Measurements from ENCODE around the gene TCEAL3. TPM values are rescaled to one million over a fixed set of nuclear protein-coding genes. Genes with fewer than 3 reads are reported as not detected.
A peak's percentile ranks its signal among the peaks of the same experiment; 100 is the strongest.
"Not testable (repeated sequence)": the region's sequence is repeated elsewhere in the genome, so short reads cannot be mapped to it uniquely, and the experiment has no call there.

Gene TCEAL3, protein sequence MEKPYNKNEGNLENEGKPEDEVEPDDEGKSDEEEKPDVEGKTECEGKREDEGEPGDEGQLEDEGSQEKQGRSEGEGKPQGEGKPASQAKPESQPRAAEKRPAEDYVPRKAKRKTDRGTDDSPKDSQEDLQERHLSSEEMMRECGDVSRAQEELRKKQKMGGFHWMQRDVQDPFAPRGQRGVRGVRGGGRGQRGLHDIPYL
- total RNA-seq, result 2.5 TPM

GRCh38 chrX:103607364-103608305 is at the start of gene TCEAL3:
Gene TCEAL3 (plus strand): TSS chrX:103607963. CDS start chrX:103609065, 1,102 bp downstream.
- peak; percentile 87 for ATAC-seq
- no peak for DNase-seq (ENCODE audit: low spot score)

- DNase-seq (ENCODE audit: low spot score), result no peak
These were observed 47.5 kb upstream of the TCEAL3 start for GRCh38 chrX:103560256-103560655.

DNA sequence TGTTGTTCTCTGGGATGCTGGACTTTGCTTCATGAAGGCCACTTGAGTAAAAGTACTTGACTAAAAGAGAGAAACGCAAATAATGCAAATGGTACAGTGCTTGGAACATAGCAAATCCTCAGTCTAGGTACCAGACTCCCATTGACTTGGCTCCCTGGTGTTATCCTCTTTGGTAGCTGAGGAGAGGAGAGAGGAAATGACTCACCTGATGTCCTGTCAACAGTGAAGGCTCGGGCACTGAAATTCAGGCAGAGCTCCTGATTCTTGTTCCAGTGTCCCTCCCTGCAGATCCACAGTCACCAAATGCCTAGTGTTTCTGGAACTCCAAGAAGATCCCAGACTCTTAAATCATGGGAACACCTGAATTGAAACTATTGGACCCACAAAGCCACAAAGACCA is 45.0 kb upstream of the TCEAL3 start:
- ATAC-seq, result no peak
- DNase-seq (ENCODE audit: low spot score), result no peak

More at GRCh38 chrX:103560256-103560655, 47.5 kb upstream of the TCEAL3 start:
- no peak for ATAC-seq

GRCh38 chrX:103565197-103565596 is 42.6 kb upstream of the TCEAL3 start:
- DNase-seq (ENCODE audit: low spot score), result no peak
- ATAC-seq, result no peak

GRCh38 chrX:103565752-103566151 is 42.0 kb upstream of the TCEAL3 start:
- no peak for ATAC-seq
- no peak for DNase-seq (ENCODE audit: low spot score)

DNA sequence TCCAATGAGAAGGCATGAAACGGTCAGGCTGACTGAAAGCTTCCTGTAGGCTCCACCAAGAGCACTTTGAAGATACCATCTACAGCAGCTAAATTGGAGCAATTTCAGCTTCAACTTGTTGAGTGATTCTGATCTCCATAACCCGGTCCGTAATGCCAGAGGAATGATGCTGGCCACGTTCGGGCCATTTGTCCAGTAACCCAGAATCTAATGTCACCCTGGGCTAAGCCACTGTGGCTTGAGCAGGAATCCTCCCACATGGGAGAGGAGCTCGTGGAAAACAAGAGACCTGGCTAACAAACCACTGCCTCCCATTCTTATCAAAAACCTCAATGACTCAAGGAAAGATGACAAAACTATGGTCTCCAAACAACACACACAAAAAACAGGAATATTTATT is 36.6 kb upstream of the TCEAL3 start:
- no peak for ATAC-seq
- no peak for DNase-seq (ENCODE audit: low spot score)

DNA sequence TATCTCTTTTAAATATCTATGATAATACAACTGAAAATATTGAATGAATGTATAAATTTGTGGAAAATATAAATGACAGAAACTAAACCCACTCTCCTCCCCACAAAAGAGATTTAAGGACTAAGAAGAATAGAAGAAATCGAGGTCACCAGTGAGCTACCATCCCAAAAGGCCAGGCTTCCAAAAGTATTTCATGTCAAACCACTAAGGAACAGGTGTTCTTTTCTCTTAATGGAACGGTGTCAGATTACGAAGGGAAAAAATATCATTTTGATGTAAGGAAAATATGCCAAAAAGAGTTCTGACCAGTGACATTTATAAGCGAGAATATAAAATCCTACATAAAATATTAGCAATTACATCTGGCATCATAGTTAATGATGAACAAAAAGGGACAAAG is 36.0 kb upstream of the TCEAL3 start:
- no peak for ATAC-seq
- no peak for DNase-seq (ENCODE audit: low spot score)

DNA sequence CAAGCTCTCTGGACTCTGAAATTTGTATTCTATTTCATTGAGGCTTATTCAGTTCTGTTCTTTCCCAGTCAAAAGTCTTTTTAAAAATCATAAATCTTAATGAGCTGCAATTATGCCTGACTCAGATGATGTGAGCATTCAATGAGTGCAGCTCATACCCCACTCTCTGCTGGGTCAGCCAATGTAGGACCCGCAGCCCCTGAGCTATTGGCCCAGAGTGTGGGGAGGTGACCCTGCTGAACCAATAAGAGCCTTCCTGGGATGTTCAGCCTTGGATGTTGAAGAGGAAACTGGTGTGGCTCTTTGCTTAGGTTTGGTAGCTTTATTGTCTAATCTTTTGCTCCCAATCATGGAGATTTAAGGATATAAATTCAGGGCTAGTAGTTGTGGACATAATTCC is 34.6 kb upstream of the TCEAL3 start:
- no peak for ATAC-seq
- no peak for DNase-seq (ENCODE audit: low spot score)

GRCh38 chrX:103584596-103584995 is 23.2 kb upstream of the TCEAL3 start:
- DNase-seq (ENCODE audit: low spot score) (no peak), ATAC-seq (no peak)

- ATAC-seq (peak; percentile 98), DNase-seq (ENCODE audit: low spot score) (peak; percentile 78)
These were observed 22.1 kb upstream of the TCEAL3 start, which contains the start of gene TCEAL4 for GRCh38 chrX:103585411-103586313. Gene TCEAL4 (plus strand): TSS chrX:103585515. CDS start chrX:103586676, 1,161 bp downstream.

DNA sequence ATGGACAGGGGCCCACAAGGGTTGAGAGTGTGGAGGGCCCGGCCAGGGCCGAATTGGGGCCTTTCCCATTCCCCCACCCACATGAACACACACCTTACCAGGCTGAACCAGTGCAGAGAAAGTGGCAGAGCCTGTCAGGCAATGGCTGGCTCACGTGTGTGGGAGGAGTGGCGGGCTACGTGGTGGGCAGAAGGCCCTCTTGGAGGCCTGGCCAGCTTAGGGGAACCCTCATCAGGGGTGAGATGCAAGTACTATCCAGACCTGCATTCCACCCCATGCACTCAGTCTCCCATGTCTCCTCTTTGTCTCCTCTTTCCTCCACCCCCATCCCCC is 21.5 kb upstream of the TCEAL3 start:
- DNase-seq (ENCODE audit: low spot score) (peak; percentile 41), ATAC-seq (peak; percentile 58)

DNA sequence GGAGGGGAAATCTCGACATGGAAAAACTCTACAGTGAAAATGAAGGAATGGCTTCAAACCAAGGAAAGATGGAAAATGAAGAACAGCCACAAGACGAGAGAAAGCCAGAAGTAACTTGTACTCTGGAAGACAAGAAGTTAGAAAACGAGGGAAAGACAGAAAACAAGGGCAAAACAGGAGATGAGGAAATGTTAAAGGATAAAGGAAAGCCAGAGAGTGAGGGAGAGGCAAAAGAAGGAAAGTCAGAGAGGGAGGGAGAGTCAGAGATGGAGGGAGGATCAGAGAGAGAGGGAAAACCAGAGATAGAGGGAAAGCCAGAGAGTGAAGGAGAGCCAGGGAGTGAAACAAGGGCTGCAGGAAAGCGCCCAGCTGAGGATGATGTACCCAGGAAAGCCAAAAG is 21.1 kb upstream of the TCEAL3 start:
- DNase-seq (ENCODE audit: low spot score) (no peak), ATAC-seq (no peak)

DNA sequence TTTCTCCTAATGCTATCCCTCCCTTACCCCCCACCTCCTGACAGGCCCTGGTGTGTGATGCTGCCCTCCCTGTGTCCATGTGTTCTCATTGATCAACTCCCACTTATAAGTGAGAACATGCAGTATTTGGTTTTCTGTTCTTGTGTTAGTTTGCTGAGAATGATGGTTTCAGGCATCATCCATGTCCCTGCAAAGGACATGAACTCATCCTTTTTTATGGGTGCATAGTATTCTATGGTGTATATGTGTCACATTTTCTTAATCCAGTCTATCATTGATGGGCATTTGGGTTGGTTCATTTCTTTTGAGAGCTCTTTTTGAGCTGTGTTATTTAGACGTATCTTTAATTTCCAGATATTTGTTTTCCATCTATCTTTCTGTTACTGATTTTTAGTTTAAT is 15.5 kb upstream of the TCEAL3 start:
- ATAC-seq; DNase-seq (ENCODE audit: low spot score): not testable (repeated sequence)

DNA sequence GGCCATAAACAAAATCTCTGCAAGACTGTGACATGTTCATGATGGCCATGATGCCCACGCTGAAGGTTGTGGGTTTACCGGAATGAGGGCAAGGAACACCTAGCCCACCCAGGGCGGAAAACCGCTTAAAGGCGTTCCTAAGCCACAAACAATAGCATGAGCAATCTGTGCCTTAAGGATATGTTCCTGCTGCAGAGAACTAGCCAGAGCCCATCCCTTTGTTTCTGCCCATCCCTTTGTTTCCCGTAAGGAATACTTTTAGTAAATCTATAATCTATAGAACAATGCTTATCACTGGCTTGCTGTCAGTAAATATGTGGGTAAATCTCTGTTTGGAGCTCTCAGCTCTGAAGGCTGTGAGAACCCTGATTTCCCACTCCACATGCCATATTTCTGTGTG is 12.6 kb upstream of the TCEAL3 start:
- not testable (repeated sequence) for DNase-seq (ENCODE audit: low spot score); ATAC-seq

DNA sequence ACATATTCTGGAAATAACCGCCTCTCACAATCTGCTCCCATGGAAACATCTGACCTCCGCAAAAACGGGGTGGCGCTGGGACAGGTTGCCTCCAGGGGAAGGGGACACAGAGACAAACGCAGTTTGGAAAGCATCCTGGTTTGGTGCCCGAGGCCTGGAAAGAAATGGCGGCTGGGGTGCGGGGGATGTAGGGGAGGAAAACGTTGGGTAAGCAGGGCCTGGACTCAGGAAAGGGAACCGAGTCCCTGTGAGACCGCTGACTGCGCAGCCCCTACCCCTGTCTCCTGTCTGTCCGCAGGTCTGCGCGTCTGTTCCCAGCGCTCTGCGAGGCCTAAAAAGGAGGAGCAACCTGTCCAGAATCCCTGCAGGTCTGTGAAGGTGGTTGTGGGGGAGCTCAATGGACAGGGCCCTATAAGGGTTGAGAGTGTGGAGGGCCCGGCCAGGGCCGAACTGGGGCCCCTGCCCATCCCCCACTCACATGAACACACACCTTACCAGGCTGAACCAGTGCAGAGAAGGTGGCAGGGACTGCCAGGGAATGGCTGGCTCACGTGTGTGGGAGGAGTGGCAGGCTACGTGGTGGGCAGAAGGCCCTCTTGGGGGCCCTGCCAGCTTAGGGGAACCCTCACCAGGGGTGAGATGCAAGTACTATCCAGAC is 672 bp downstream of the TCEAL3 start:
- ATAC-seq, result peak; percentile 28
- no peak for DNase-seq (ENCODE audit: low spot score)

DNA sequence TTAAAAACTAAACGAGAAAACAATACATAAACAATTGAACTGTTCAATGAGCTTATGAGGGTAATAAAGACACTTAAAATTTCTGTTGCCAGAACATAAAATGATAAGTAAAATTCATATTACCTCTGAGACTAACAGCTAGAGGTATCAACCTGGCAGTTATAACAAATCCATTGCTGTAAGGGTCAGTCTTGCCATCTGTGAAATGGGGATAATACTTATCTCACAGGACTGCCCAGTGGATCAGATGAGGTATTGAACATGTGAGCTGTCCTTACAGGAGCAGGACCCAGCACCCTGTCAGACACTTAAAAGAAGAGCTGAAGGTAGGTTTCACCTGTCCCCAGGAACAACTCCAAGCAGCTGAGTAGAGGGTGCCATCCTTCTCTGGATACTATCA is 2.5 kb downstream of the TCEAL3 start:
- no peak for ATAC-seq
- DNase-seq (ENCODE audit: low spot score), result no peak

GRCh38 chrX:103613362-103613890 is 5.7 kb downstream of the TCEAL3 start:
- DNase-seq (ENCODE audit: low spot score) (no peak), ATAC-seq (no peak)

DNA sequence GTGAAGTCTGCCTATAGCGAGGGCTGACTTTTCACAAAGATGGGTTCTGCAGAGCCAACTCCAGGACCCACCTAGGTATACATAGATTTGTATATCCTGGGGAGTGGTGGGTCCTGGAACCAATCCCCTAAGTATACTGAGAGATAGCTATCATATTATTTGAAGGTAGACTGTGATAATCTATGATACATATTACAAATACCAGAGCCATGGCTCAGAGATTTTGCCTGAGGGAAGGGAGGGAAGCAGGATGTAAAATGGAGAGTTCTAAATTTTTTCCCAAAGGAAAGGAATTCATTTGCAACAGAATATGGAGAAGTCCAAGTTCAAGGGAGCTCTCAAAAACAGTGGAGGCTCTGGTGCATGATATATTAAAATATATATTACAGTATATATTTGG is 7.2 kb downstream of the TCEAL3 start:
- no peak for ATAC-seq
- no peak for DNase-seq (ENCODE audit: low spot score)

- ATAC-seq (no peak), DNase-seq (ENCODE audit: low spot score) (no peak)
These were observed 8.1 kb downstream of the TCEAL3 start for GRCh38 chrX:103615781-103616371.

DNA sequence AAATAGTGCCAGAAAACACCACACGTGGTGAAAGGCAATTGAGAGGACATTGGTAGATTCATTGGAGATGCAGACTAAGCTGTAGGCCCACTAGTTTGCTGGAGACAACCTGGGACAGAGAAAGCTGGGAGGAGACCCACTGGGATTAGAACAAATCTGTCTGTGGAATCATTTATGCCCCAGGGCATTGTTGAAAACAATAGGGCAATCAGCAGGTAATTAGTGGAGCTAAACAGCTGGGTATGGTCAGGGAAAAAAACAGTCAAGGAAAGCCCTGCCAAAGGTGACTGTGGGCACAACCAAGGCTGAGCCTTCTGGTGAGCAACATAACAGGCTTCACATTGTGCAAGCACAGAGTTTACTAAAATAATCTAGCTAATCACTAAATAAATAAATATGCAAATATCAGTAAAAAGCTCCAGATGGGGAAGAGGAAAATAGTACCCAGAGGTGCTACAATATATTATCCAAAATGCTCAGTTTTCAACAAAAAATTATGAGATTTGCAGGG is 9.0 kb downstream of the TCEAL3 start:
- ATAC-seq (peak; percentile 38), DNase-seq (ENCODE audit: low spot score) (no peak)

All from left lobe of liver (tissue), 2 donors.